HCT116 (cell line): ENCODE data around the gene EPC1. TPM values are rescaled to one million over a fixed set of nuclear protein-coding genes. Genes with fewer than 3 reads are reported as not detected.

Experiments
- ATAC-seq: fragments of 200-7000 bp; cut with Tn5 transposase; 2 replicates; pipeline ENCODE4 v1.9.1; 2020; ENCODE audit warnings: mild to moderate bottlenecking, moderate library complexity
- BruUV-seq: library from RNA; stranded (reverse); fragments of 400-500 nt; replicated peaks from 2 replicates; lab custom pipeline; 2021; lab: Mats Ljungman, UMichigan
- CTCF ChIA-PET: fragments of 300-600 bp; sonication (Branson Sonifier 250); formaldehyde crosslinking; loops from one replicate; lab custom pipeline; 2021; ENCODE audit warnings: antibody characterized with exemption; lab: Charles Lee
- POLR2A ChIA-PET: fragments of 300-600, 350-600 bp; sonication (Branson Sonifier 250); formaldehyde crosslinking; loops from one replicate; lab custom pipeline; 2021; ENCODE audit warnings: antibody characterized with exemption; lab: Charles Lee
- RAD21 ChIA-PET, 2 experiments: fragments of 300-600 bp; sonication (Branson Sonifier 250); formaldehyde crosslinking; loops; one replicate each; lab custom pipeline; 2023; ENCODE audit warnings: low total read pairs in 2 of 2; ENCODE audit not compliant: uncharacterized antibody in 2 of 2, unreplicated experiment in 2 of 2, low non-redundant PET in 1 of 2; lab: Charles Lee
- DNase-seq: peaks from one replicate; pipeline ENCODE4 v3.0.0-alpha.2; 2010; ENCODE audit warnings: low read depth, low spot score
- H2AFZ ChIP-seq: fragments of 200-600 bp; shearing (Covaris generic), sonication (generic); 2 replicates; pipeline ENCODE4 v1.6.1; 2017; ENCODE audit warnings: low read depth, mixed run types, mixed read lengths, antibody characterized with exemption, low read length; ENCODE audit not compliant: poor library complexity, severe bottlenecking
- H3K27ac ChIP-seq: 2 replicates; pipeline ENCODE4 v1.5.1; 2012; ENCODE audit warnings: low read depth, low read length
- H3K27me3 ChIP-seq: fragments of 200-600 bp; sonication (generic); 2 replicates; pipeline ENCODE4 v1.6.1; 2016; ENCODE audit warnings: mixed run types, low read length, mixed read lengths; ENCODE audit not compliant: insufficient read depth
- H3K36me3 ChIP-seq, 2 experiments: fragments of 200-500 bp in 1 of 2; fragments of 200-600 bp in 1 of 2; sonication (Bioruptor generic) in 1 of 2; sonication (generic) in 1 of 2; 2 replicates each; pipeline versions ENCODE4 v1.5.1 to v1.6.1; 2014 to 2016; ENCODE audit warnings: low read length in 2 of 2, inconsistent platforms in 1 of 2, mixed read lengths in 1 of 2, mixed run types in 1 of 2; ENCODE audit not compliant: insufficient read depth in 2 of 2, control insufficient read depth in 1 of 2
- H3K4me1 ChIP-seq, 2 experiments: fragments of 200-600 bp in 1 of 2; sonication (generic) in 1 of 2; 2 replicates each; pipeline versions ENCODE4 v1.5.1 to v1.6.1; 2012 to 2017; ENCODE audit warnings: low read length in 2 of 2, inconsistent platforms in 1 of 2, mild to moderate bottlenecking in 1 of 2, mixed read lengths in 1 of 2, mixed run types in 1 of 2, moderate library complexity in 1 of 2; ENCODE audit not compliant: insufficient read depth in 2 of 2, control insufficient read depth in 1 of 2
- H3K4me2 ChIP-seq: fragments of 200-600 bp; sonication (generic); 2 replicates; pipeline ENCODE4 v1.6.1; 2017; ENCODE audit warnings: mixed run types, low read length, mixed read lengths
- H3K4me3 ChIP-seq, 2 experiments: fragments of 200-600 bp in 1 of 2; sonication (generic) in 1 of 2; replicated peaks in 1 of 2; 2 replicates each; pipeline ENCODE4 v1.5.1; 2011 to 2016; ENCODE audit warnings: low read length in 2 of 2, control low read depth in 1 of 2, low read depth in 1 of 2, mild to moderate bottlenecking in 1 of 2, mixed read lengths in 1 of 2, mixed run types in 1 of 2
- H3K79me2 ChIP-seq: fragments of 200-600 bp; sonication (generic); 2 replicates; pipeline ENCODE4 v1.6.1; 2017; ENCODE audit warnings: mild to moderate bottlenecking, mixed run types, low read length, moderate library complexity, mixed read lengths; ENCODE audit not compliant: insufficient read depth
- H3K9ac ChIP-seq: fragments of 200-600 bp; sonication (generic); 2 replicates; pipeline ENCODE4 v1.6.1; 2016; ENCODE audit warnings: low read length, mixed read lengths
- H3K9me2 ChIP-seq: fragments of 200-600 bp; sonication (generic), shearing (Covaris generic); 2 replicates; pipeline ENCODE4 v1.6.1; 2017; ENCODE audit warnings: mixed run types, mild to moderate bottlenecking, moderate library complexity; ENCODE audit not compliant: insufficient read depth
- H3K9me3 ChIP-seq, 2 experiments: fragments of 200-500 bp in 1 of 2; fragments of 200-600 bp in 1 of 2; sonication (Bioruptor generic) in 1 of 2; sonication (generic) in 1 of 2; 2 replicates each; pipeline ENCODE4 v1.6.1; 2014 to 2017; ENCODE audit warnings: low read length in 2 of 2, mixed read lengths in 2 of 2, inconsistent platforms in 1 of 2, low read depth in 1 of 2, mild to moderate bottlenecking in 1 of 2, mixed run types in 1 of 2, moderate library complexity in 1 of 2; ENCODE audit not compliant: control insufficient read depth in 1 of 2, insufficient read depth in 1 of 2
- H4K20me1 ChIP-seq: fragments of 200-600 bp; sonication (generic), shearing (Covaris generic); 2 replicates; pipeline ENCODE4 v1.6.1; 2017; ENCODE audit warnings: mixed run types, mild to moderate bottlenecking, moderate library complexity; ENCODE audit not compliant: insufficient read depth
- CBX3 ChIP-seq: IDR thresholded peaks from 2 replicates; pipeline ENCODE4 v1.6.1; 2012; ENCODE audit warnings: low read depth
- CEBPB ChIP-seq: IDR thresholded peaks from 2 replicates; pipeline ENCODE4 v1.6.1; 2012; ENCODE audit warnings: low read depth
- EZH2 ChIP-seq: fragments of 200-600 bp; sonication (generic); IDR thresholded peaks from 2 replicates; pipeline ENCODE4 v1.6.1; 2017; ENCODE audit warnings: antibody characterized with exemption, mixed run types
- EZH2phosphoT487 ChIP-seq: fragments of 200-600 bp; IDR thresholded peaks from 2 replicates; pipeline ENCODE4 v1.6.1; 2018; ENCODE audit warnings: antibody characterized with exemption, borderline replicate concordance
- JUND ChIP-seq: IDR thresholded peaks from 2 replicates; pipeline ENCODE4 v1.6.1; 2012
- POLR2A ChIP-seq: IDR thresholded peaks from 2 replicates; pipeline ENCODE4 v1.7.0; 2011; ENCODE audit warnings: borderline replicate concordance; ENCODE audit not compliant: insufficient read depth, insufficient read length; ENCODE audit errors: extremely low read depth
- POLR2AphosphoS5 ChIP-seq: IDR thresholded peaks from 2 replicates; pipeline ENCODE4 v1.6.1; 2011; ENCODE audit warnings: mild to moderate bottlenecking, low read depth, low read length, moderate library complexity
- RAD21 ChIP-seq: IDR thresholded peaks from 2 replicates; pipeline ENCODE4 v1.6.1; 2012; ENCODE audit warnings: low read depth, mild to moderate bottlenecking
- SIN3A ChIP-seq: IDR thresholded peaks from 2 replicates; pipeline ENCODE4 v1.6.1; 2012; ENCODE audit warnings: low read depth
- ZNF274 ChIP-seq: fragments of 200-500 bp; sonication (Bioruptor generic); IDR thresholded peaks from 2 replicates; pipeline ENCODE4 v1.6.1; 2014; ENCODE audit warnings: mild to moderate bottlenecking, low read depth, low read length, inconsistent platforms
- intact Hi-C: fragments of 100-400 bp; cut with micrococcal nuclease; formaldehyde crosslinking; loops from 2 replicates; pipeline ENCODE4 v1.10.0; 2022
- total RNA-seq: library from RNA; stranded (reverse); gene quantifications from one replicate; pipeline ENCODE4 v1.2.1, GENCODE V29; 2021; ENCODE audit not compliant: unreplicated experiment
- TF ChIP-seq, protein P1 (sequence below): IDR thresholded peaks from 2 replicates; pipeline ENCODE4 v1.6.1; 2012; ENCODE audit warnings: low read depth
- TF ChIP-seq, protein P2 (sequence below), 3 experiments: fragments of 200-600 bp in 1 of 3; sonication (generic) in 1 of 3; IDR thresholded peaks in 2 of 3; conservative IDR thresholded peaks in 1 of 3; 2 replicates each; pipeline ENCODE4 v1.5.1; 2012 to 2017; ENCODE audit warnings: low read depth in 2 of 3, low read length in 2 of 3, antibody characterized with exemption in 1 of 3, borderline replicate concordance in 1 of 3, control low read depth in 1 of 3, mild to moderate bottlenecking in 1 of 3, mixed read lengths in 1 of 3, mixed run types in 1 of 3, moderate library complexity in 1 of 3; ENCODE audit not compliant: insufficient read depth in 1 of 3
- TF ChIP-seq, protein P3 (sequence below): IDR thresholded peaks from 2 replicates; pipeline ENCODE4 v1.6.1; 2012

Gene EPC1
- total RNA-seq, 1 experiment from 2014 or later: 20.1 TPM

DNA sequence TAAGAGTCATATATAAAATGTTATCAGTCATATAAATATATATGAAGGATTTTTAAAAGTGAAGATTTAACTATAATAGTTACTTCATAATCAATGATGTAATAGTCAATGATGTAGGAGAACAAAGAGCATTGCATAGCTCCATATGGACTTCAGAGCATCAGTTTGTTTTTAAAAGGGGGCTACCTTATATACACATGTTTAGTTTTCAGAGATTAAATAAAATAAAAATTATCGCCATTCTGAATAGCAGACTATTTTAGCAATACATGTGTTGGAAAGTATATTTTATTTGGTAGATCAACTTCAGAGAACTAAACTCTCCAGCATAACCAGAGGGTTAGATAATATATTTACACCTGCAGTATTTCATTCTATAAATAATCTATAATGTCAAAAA lies 29.1 kb upstream of the EPC1 start:
- no peaks in the 10 kb centered on the region for H3K27me3 ChIP-seq
- RAD21 ChIA-PET: no interaction called here
- H3K9ac ChIP-seq: no peak overlapping the region
- TF ChIP-seq, protein P1, sequence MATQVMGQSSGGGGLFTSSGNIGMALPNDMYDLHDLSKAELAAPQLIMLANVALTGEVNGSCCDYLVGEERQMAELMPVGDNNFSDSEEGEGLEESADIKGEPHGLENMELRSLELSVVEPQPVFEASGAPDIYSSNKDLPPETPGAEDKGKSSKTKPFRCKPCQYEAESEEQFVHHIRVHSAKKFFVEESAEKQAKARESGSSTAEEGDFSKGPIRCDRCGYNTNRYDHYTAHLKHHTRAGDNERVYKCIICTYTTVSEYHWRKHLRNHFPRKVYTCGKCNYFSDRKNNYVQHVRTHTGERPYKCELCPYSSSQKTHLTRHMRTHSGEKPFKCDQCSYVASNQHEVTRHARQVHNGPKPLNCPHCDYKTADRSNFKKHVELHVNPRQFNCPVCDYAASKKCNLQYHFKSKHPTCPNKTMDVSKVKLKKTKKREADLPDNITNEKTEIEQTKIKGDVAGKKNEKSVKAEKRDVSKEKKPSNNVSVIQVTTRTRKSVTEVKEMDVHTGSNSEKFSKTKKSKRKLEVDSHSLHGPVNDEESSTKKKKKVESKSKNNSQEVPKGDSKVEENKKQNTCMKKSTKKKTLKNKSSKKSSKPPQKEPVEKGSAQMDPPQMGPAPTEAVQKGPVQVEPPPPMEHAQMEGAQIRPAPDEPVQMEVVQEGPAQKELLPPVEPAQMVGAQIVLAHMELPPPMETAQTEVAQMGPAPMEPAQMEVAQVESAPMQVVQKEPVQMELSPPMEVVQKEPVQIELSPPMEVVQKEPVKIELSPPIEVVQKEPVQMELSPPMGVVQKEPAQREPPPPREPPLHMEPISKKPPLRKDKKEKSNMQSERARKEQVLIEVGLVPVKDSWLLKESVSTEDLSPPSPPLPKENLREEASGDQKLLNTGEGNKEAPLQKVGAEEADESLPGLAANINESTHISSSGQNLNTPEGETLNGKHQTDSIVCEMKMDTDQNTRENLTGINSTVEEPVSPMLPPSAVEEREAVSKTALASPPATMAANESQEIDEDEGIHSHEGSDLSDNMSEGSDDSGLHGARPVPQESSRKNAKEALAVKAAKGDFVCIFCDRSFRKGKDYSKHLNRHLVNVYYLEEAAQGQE: no peak
- TF ChIP-seq EZH2phosphoT487: no peak
- no peak for TF ChIP-seq JUND
- no peak for TF ChIP-seq CBX3
- no peak for TF ChIP-seq RAD21
- TF ChIP-seq, protein P2, sequence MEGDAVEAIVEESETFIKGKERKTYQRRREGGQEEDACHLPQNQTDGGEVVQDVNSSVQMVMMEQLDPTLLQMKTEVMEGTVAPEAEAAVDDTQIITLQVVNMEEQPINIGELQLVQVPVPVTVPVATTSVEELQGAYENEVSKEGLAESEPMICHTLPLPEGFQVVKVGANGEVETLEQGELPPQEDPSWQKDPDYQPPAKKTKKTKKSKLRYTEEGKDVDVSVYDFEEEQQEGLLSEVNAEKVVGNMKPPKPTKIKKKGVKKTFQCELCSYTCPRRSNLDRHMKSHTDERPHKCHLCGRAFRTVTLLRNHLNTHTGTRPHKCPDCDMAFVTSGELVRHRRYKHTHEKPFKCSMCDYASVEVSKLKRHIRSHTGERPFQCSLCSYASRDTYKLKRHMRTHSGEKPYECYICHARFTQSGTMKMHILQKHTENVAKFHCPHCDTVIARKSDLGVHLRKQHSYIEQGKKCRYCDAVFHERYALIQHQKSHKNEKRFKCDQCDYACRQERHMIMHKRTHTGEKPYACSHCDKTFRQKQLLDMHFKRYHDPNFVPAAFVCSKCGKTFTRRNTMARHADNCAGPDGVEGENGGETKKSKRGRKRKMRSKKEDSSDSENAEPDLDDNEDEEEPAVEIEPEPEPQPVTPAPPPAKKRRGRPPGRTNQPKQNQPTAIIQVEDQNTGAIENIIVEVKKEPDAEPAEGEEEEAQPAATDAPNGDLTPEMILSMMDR (IDR thresholded peaks at IDR 0.05 in 2 of 3, conservative IDR thresholded peaks at IDR 0.05 in 1 of 3; ENCODE audit: borderline replicate concordance in 1 of 3, insufficient read depth in 1 of 3, low read depth in 2 of 3, low read length in 2 of 3): no peak
- TF ChIP-seq, protein P3, sequence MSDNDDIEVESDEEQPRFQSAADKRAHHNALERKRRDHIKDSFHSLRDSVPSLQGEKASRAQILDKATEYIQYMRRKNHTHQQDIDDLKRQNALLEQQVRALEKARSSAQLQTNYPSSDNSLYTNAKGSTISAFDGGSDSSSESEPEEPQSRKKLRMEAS: no peak
- no peak for TF ChIP-seq POLR2A
- no peak for TF ChIP-seq ZNF274
- TF ChIP-seq SIN3A: no peak
- TF ChIP-seq EZH2: no peak
- TF ChIP-seq CEBPB: no peak
- no peak for TF ChIP-seq POLR2AphosphoS5
- DNase-seq: no peak
- no peak overlapping the region for H3K4me2 ChIP-seq
- H3K9me3 ChIP-seq: no peaks in the 10 kb centered on the region
- no peak overlapping the region for H3K27ac ChIP-seq
- intact Hi-C loops: loop anchor here (10.0 kb wide), 1 partner anchor 759 kb away; no protein-coding TSS in a partner anchor
- no peak overlapping the region for H2AFZ ChIP-seq
- BruUV-seq: no TSS peak
- no peaks in the 10 kb centered on the region for H3K9me2 ChIP-seq
- H3K4me3 ChIP-seq: no peak overlapping the region
- H4K20me1 ChIP-seq: no peaks in the 10 kb centered on the region
- POLR2A ChIA-PET: no interaction called here
- CTCF ChIA-PET: interaction anchor here (1.4 kb wide), 1 partner anchor 9 kb away, joined by 4 read pairs; no protein-coding TSS in a partner anchor
- no peaks in the 10 kb centered on the region for H3K36me3 ChIP-seq
- peaks cover 12% of the 10 kb centered on the region; the same call in 1 of the 2 replicates for H3K79me2 ChIP-seq
- H3K4me1 ChIP-seq: peaks cover 5 to 24% of the 10 kb centered on the region in 2 experiments; a peak in 3 of 4 replicates
- no peak for ATAC-seq
